Neural progenitor cell (in vitro differentiated cells): ENCODE measurements around the gene FOXE3. TPM values are rescaled to one million over a fixed set of nuclear protein-coding genes. Genes with fewer than 3 reads are reported as not detected.
A peak's percentile ranks its signal among the peaks of the same experiment; 100 is the strongest.

ENCODE experiments used
- DNase-seq: peaks from one replicate; pipeline ENCODE4 v3.0.0-alpha.2; 2016; ENCODE audit warnings: low spot score
- H2AFZ ChIP-seq: fragments of 200-600 bp; sonication (generic); replicated peaks from 2 replicates; pipeline ENCODE4 v1.6.1; 2016; ENCODE audit warnings: antibody characterized with exemption
- H3F3A ChIP-seq: fragments of 200-600 bp; sonication (generic); 2 replicates; pipeline ENCODE4 v1.6.1; 2016; ENCODE audit warnings: antibody characterized with exemption, low read depth
- H3K27ac ChIP-seq: fragments of 200-600 bp; sonication (generic); 2 replicates; pipeline ENCODE4 v1.5.1; 2016; ENCODE audit warnings: mild to moderate bottlenecking
- H3K27me3 ChIP-seq: fragments of 200-600 bp; sonication (generic); 2 replicates; pipeline ENCODE4 v1.6.1; 2016; ENCODE audit warnings: mild to moderate bottlenecking, moderate library complexity
- H3K36me3 ChIP-seq: fragments of 200-600 bp; sonication (generic); 2 replicates; pipeline ENCODE4 v1.5.1; 2016
- H3K4me1 ChIP-seq: fragments of 200-600 bp; sonication (generic); 2 replicates; pipeline ENCODE4 v1.6.1; 2016; ENCODE audit warnings: mixed run types
- H3K4me2 ChIP-seq: fragments of 200-600 bp; sonication (generic); 2 replicates; pipeline ENCODE4 v1.6.1; 2016
- H3K4me3 ChIP-seq: fragments of 200-600 bp; sonication (generic); 2 replicates; pipeline ENCODE4 v1.5.1; 2016
- H3K79me2 ChIP-seq: fragments of 200-600 bp; sonication (generic); 2 replicates; pipeline ENCODE4 v1.6.1; 2016; ENCODE audit warnings: low read depth
- H3K9ac ChIP-seq: fragments of 200-600 bp; sonication (generic); 2 replicates; pipeline ENCODE4 v1.6.1; 2016
- H3K9me3 ChIP-seq: fragments of 200-600 bp; sonication (generic); 2 replicates; pipeline ENCODE4 v1.5.1; 2016; ENCODE audit warnings: low read depth
- H4K20me1 ChIP-seq: fragments of 200-600 bp; sonication (generic); 2 replicates; pipeline ENCODE4 v1.6.1; 2016; ENCODE audit warnings: low read depth
- H3K27ac Mint-ChIP-seq: 3 replicates; pipeline ENCODE4 v1.8.0; 2021; ENCODE audit warnings: mixed read lengths
- H3K27me3 Mint-ChIP-seq: 2 replicates; pipeline ENCODE4 v1.8.0; 2022; ENCODE audit warnings: low read depth, mild to moderate bottlenecking, inconsistent platforms, moderate library complexity, mixed read lengths; ENCODE audit not compliant: insufficient read depth
- H3K36me3 Mint-ChIP-seq: 3 replicates; pipeline ENCODE4 v1.8.0; 2021; ENCODE audit warnings: mixed read lengths
- H3K4me1 Mint-ChIP-seq: 3 replicates; pipeline ENCODE4 v1.8.0; 2021; ENCODE audit warnings: mixed read lengths
- H3K4me3 Mint-ChIP-seq: 3 replicates; pipeline ENCODE4 v1.8.0; 2021; ENCODE audit warnings: mild to moderate bottlenecking, moderate library complexity, mixed read lengths
- H3K9me3 Mint-ChIP-seq: 3 replicates; pipeline ENCODE4 v1.8.0; 2020; ENCODE audit warnings: mixed read lengths
- CTCF ChIP-seq: fragments of 200-600 bp; sonication (generic); IDR thresholded peaks from 2 replicates; pipeline ENCODE4 v1.5.1; 2017; ENCODE audit warnings: antibody characterized with exemption, mild to moderate bottlenecking
- EZH2 ChIP-seq: fragments of 200-600 bp; sonication (generic); IDR thresholded peaks from 2 replicates; pipeline ENCODE4 v1.6.1; 2017; ENCODE audit warnings: antibody characterized with exemption, mild to moderate bottlenecking, moderate library complexity
- EZH2phosphoT487 ChIP-seq: fragments of 200-600 bp; sonication (generic); IDR thresholded peaks from 2 replicates; pipeline ENCODE4 v1.6.1; 2017; ENCODE audit warnings: antibody characterized with exemption
- total RNA-seq: library from RNA; depleted of rRNA; stranded (reverse); fragments of >200 nt; gene quantifications from 2 replicates; pipeline ENCODE4 v1.2.3, GENCODE V29; 2015; ENCODE audit warnings: low replicate concordance

Gene FOXE3
- total RNA-seq, 1 donor from 2014 or later: not detected

- H3K27ac ChIP-seq: no peak overlapping the region
- H3K9me3 Mint-ChIP-seq: no peaks in the 10 kb centered on the region
- H3K36me3 ChIP-seq: no peaks in the 10 kb centered on the region
- peaks cover 100% of the 10 kb centered on the region for H3K27me3 ChIP-seq
- H3K79me2 ChIP-seq: no peaks in the 10 kb centered on the region
- H2AFZ ChIP-seq: peak overlapping the region; percentile 89
- peak; percentile 58 for DNase-seq
- TF ChIP-seq CTCF (no peak), EZH2 (peak; percentile 84), EZH2phosphoT487 (peak; percentile 80)
- peaks cover 65% of the 10 kb centered on the region for H4K20me1 ChIP-seq
- no peak overlapping the region for H3K27ac Mint-ChIP-seq
- peak overlapping the region; percentile 70 for H3K4me3 ChIP-seq
- peak overlapping the region; percentile 82 for H3K4me3 Mint-ChIP-seq
- H3K27me3 Mint-ChIP-seq: peaks cover 50% of the 10 kb centered on the region
- H3K9me3 ChIP-seq: no peaks in the 10 kb centered on the region
- peak overlapping the region; percentile 80 for H3K4me2 ChIP-seq
- peaks cover 24% of the 10 kb centered on the region for H3K4me1 ChIP-seq
- no peaks in the 10 kb centered on the region for H3K36me3 Mint-ChIP-seq
- H3F3A ChIP-seq: peaks cover 36% of the 10 kb centered on the region
- peaks cover 34% of the 10 kb centered on the region for H3K4me1 Mint-ChIP-seq
- no peak overlapping the region for H3K9ac ChIP-seq
These were observed 20.9 kb downstream of the FOXE3 start for GRCh38 chr1:47436979-47437446.

GRCh38 chr1:47437447-47438164, 21.5 kb downstream of the FOXE3 start, which contains the start of gene FOXD2:
Gene FOXD2, plus strand, starts transcription at chr1:47438044. Its CDS starts 92 bp downstream, at chr1:47438136.
- Histone ChIP-seq H3K27ac (no peak within 1 kb of the TSS), H3K27me3 (peaks cover 100% of the 10 kb centered on the region), H2AFZ (peak within 1 kb of the TSS; percentile 89), H3K9me3 (no peaks in the 10 kb centered on the region), H3K4me1 (peaks cover 23% of the 10 kb centered on the region), H4K20me1 (peaks cover 70% of the 10 kb centered on the region), H3K9ac (no peak within 1 kb of the TSS), H3K4me3 (peak within 1 kb of the TSS; percentile 70), H3K36me3 (no peaks in the 10 kb centered on the region), H3F3A (peaks cover 36% of the 10 kb centered on the region), H3K79me2 (no peaks in the 10 kb centered on the region), H3K4me2 (peak within 1 kb of the TSS; percentile 80)
- peak; percentile 93 for DNase-seq
- TF ChIP-seq EZH2phosphoT487 (peak; percentile 87), CTCF (peak; percentile 80), EZH2 (peak; percentile 88)
- Mint-ChIP-seq H3K27ac (no peak within 1 kb of the TSS), H3K36me3 (no peaks in the 10 kb centered on the region), H3K4me1 (peaks cover 28% of the 10 kb centered on the region), H3K27me3 (peaks cover 44% of the 10 kb centered on the region), H3K4me3 (peak within 1 kb of the TSS; percentile 82), H3K9me3 (no peaks in the 10 kb centered on the region)

- no peaks in the 10 kb centered on the region for H3K36me3 Mint-ChIP-seq
- peaks cover 70% of the 10 kb centered on the region for H4K20me1 ChIP-seq
- no peak overlapping the region for H3K27ac Mint-ChIP-seq
- H3K9me3 Mint-ChIP-seq: no peaks in the 10 kb centered on the region
- no peaks in the 10 kb centered on the region for H3K36me3 ChIP-seq
- peaks cover 100% of the 10 kb centered on the region for H3K27me3 ChIP-seq
- H3K9me3 ChIP-seq: no peaks in the 10 kb centered on the region
- no peak overlapping the region for H3K27ac ChIP-seq
- TF ChIP-seq EZH2: peak; percentile 99
- TF ChIP-seq EZH2phosphoT487: peak; percentile 98
- TF ChIP-seq CTCF: no peak
- H3K4me1 ChIP-seq: peaks cover 17% of the 10 kb centered on the region
- H3K4me3 ChIP-seq: peak overlapping the region; percentile 70
- peak overlapping the region; percentile 67 for H3K4me3 Mint-ChIP-seq
- peaks cover 43% of the 10 kb centered on the region for H3F3A ChIP-seq
- H3K9ac ChIP-seq: no peak overlapping the region
- no peaks in the 10 kb centered on the region for H3K79me2 ChIP-seq
- peak; percentile 45 for DNase-seq
- H3K4me2 ChIP-seq: peak overlapping the region; percentile 80
- H3K4me1 Mint-ChIP-seq: peaks cover 24% of the 10 kb centered on the region
- H3K27me3 Mint-ChIP-seq: peaks cover 39% of the 10 kb centered on the region
- H2AFZ ChIP-seq: peak overlapping the region; percentile 30
These were observed 22.3 kb downstream of the FOXE3 start for GRCh38 chr1:47438165-47439016.
